ENCODE measurements around the gene C15orf62. TPM values are rescaled to one million over a fixed set of nuclear protein-coding genes. Genes with fewer than 3 reads are reported as not detected.

Gene C15orf62
- total RNA-seq, 2 donors from 2014 or later: 0.46 to 0.57 TPM

DNA sequence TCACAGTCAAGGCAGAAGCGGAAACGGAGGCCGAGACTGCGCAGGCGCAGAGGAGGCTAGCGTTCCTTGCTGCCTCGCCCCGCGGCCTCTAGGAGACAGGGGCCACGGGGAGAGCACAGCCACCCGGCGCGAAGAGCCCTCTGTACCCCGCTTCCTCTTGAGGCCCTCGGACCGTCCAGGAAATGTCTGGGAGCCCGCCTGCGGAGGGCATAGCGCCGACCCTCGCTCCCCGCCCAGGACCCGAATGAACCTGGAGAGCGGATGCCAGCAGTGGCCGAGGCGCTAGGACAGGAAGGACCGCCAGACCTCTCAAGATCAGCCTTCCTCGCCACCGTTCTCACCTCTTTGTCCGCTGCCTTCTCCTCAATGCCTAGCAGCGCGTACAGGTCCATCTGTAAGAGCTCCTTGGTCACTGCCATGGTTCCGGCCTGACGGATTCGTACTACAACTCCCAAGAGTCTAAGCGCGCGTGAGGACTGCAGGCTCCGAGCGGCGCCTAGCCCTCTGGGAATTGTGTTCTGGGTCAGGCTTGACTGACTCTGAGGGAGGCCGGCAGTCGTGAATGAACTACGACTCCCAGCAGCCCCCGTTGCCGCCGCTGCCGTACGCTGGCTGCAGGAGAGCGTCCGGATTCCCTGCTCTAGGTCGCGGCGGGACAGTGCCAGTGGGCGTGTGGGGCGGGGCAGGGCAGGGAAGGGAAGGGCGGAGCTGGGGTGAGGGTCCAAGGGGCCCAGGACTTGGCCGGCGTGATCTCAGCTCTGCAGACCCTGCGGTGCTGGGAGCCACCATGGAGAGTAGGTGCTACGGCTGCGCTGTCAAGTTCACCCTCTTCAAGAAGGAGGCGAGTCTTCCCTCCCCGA, 37.5 kb downstream of the C15orf62 start, which contains the start of the genes DNAJC17 and ZFYVE19:
DNAJC17 (minus strand) TSS at position 446 of the 860 bp plus-strand sequence; CDS start at position 419, 27 bp downstream.
ZFYVE19 (plus strand) TSS at position 62 of the 860 bp plus-strand sequence; CDS start at position 563, 501 bp downstream.
- WGBS, 2 experiments (ENCODE audit: insufficient coverage in 1 of 2, insufficient read length in 1 of 2): 0 to 1% methylated on average over 29 to 64 of the region's 64 CpGs
- Mint-ChIP-seq H3K9me3 (no peaks in the 10 kb centered on the region), H3K27ac (peak within 1 kb of the TSS; percentile 94), H3K4me3 (peak within 1 kb of the TSS; percentile 92), H3K27me3 (ENCODE audit: insufficient read depth) (no peaks in the 10 kb centered on the region), H3K36me3 (ENCODE audit: low read depth) (peaks cover 8% of the 10 kb centered on the region), H3K4me1 (peaks cover 10% of the 10 kb centered on the region)
- H3K36me3 ChIP-seq (ENCODE audit: control insufficient read depth, insufficient read depth, low read length): no peaks in the 10 kb centered on the region
- no peaks in the 10 kb centered on the region for H3K4me1 ChIP-seq (ENCODE audit: control insufficient read depth, insufficient read depth, low read length)
- H3K27me3 ChIP-seq (ENCODE audit: control insufficient read depth, insufficient read depth, low read length, poor library complexity, severe bottlenecking): no peaks in the 10 kb centered on the region
- peak within 1 kb of the TSS; percentile 84 for H3K9ac ChIP-seq (ENCODE audit: extremely low read depth, low read length, poor library complexity, severe bottlenecking)
- H3K9me3 ChIP-seq (ENCODE audit: control insufficient read depth, low read length): no peaks in the 10 kb centered on the region
- peak within 1 kb of the TSS; percentile 66 for H3K27ac ChIP-seq (ENCODE audit: low read depth, low read length)
- TF ChIP-seq CTCF (conservative IDR thresholded peaks at IDR 0.05): peak; percentile 31
- peak within 1 kb of the TSS; percentile 99 for H3K4me3 ChIP-seq (ENCODE audit: low read length)
- peak; percentile 99 for DNase-seq

- 59 to 64% methylated on average over 14 to 19 of the region's 19 CpGs for WGBS, 2 experiments (ENCODE audit: insufficient coverage in 1 of 2, insufficient read length in 1 of 2)
- Histone ChIP-seq H3K36me3 (ENCODE audit: control insufficient read depth, insufficient read depth, low read length) (no peaks in the 10 kb centered on the region), H3K4me3 (ENCODE audit: low read length) (peak overlapping the region; percentile 99), H3K27me3 (ENCODE audit: control insufficient read depth, insufficient read depth, low read length, poor library complexity, severe bottlenecking) (no peaks in the 10 kb centered on the region), H3K4me1 (ENCODE audit: control insufficient read depth, insufficient read depth, low read length) (no peaks in the 10 kb centered on the region), H3K27ac (ENCODE audit: low read depth, low read length) (no peak overlapping the region), H3K9ac (ENCODE audit: extremely low read depth, low read length, poor library complexity, severe bottlenecking) (peak overlapping the region; percentile 48), H3K9me3 (ENCODE audit: control insufficient read depth, low read length) (no peaks in the 10 kb centered on the region)
- Mint-ChIP-seq H3K9me3 (no peaks in the 10 kb centered on the region), H3K27ac (peak overlapping the region; percentile 84), H3K36me3 (ENCODE audit: low read depth) (peaks cover 9% of the 10 kb centered on the region), H3K4me3 (peak overlapping the region; percentile 92), H3K4me1 (peaks cover 10% of the 10 kb centered on the region), H3K27me3 (ENCODE audit: insufficient read depth) (no peaks in the 10 kb centered on the region)
- no peak for DNase-seq
- no peak for TF ChIP-seq CTCF (conservative IDR thresholded peaks at IDR 0.05)
These were observed 38.2 kb downstream of the C15orf62 start for GRCh38 chr15:40807888-40808461.

- no peak overlapping the region for H3K9ac ChIP-seq (ENCODE audit: extremely low read depth, low read length, poor library complexity, severe bottlenecking)
- Mint-ChIP-seq H3K27ac (no peak overlapping the region), H3K4me1 (peaks cover 10% of the 10 kb centered on the region), H3K9me3 (no peaks in the 10 kb centered on the region), H3K4me3 (peak overlapping the region; percentile 92), H3K36me3 (ENCODE audit: low read depth) (peaks cover 13% of the 10 kb centered on the region), H3K27me3 (ENCODE audit: insufficient read depth) (no peaks in the 10 kb centered on the region)
- 86 to 93% methylated on average over 3 to 8 of the region's 8 CpGs for WGBS, 2 experiments (ENCODE audit: insufficient coverage in 1 of 2, insufficient read length in 1 of 2)
- no peaks in the 10 kb centered on the region for H3K4me1 ChIP-seq (ENCODE audit: control insufficient read depth, insufficient read depth, low read length)
- no peaks in the 10 kb centered on the region for H3K36me3 ChIP-seq (ENCODE audit: control insufficient read depth, insufficient read depth, low read length)
- H3K27me3 ChIP-seq (ENCODE audit: control insufficient read depth, insufficient read depth, low read length, poor library complexity, severe bottlenecking): no peaks in the 10 kb centered on the region
- H3K27ac ChIP-seq (ENCODE audit: low read depth, low read length): no peak overlapping the region
- DNase-seq: no peak
- no peaks in the 10 kb centered on the region for H3K9me3 ChIP-seq (ENCODE audit: control insufficient read depth, low read length)
- no peak overlapping the region for H3K4me3 ChIP-seq (ENCODE audit: low read length)
- no peak for TF ChIP-seq CTCF (conservative IDR thresholded peaks at IDR 0.05)
These were observed 39.2 kb downstream of the C15orf62 start for GRCh38 chr15:40808861-40809450.

Data from endodermal cell (in vitro differentiated cells).